Endothelial cell of umbilical vein (primary cell): ENCODE measurements around the gene NCAPH2. TPM values are rescaled to one million over a fixed set of nuclear protein-coding genes. Genes with fewer than 3 reads are reported as not detected.
A peak's percentile ranks its signal among the peaks of the same experiment; 100 is the strongest.

Source experiments
- BruUV-seq: library from RNA; stranded (reverse); fragments of 400-500 nt; replicated peaks from 2 replicates; lab custom pipeline; 2021; lab: Mats Ljungman, UMichigan
- CTCF ChIA-PET: fragments of 300-600, 350-600 bp; sonication (Branson Sonifier 250); formaldehyde crosslinking; loops from one replicate; lab custom pipeline; 2021; ENCODE audit warnings: antibody characterized with exemption, inconsistent platforms; lab: Charles Lee
- POLR2A ChIA-PET: fragments of 300-600, 350-600 bp; sonication (Branson Sonifier 250); formaldehyde crosslinking; loops from one replicate; lab custom pipeline; 2021; ENCODE audit warnings: antibody characterized with exemption, inconsistent platforms; lab: Charles Lee
- DNase-seq: peaks from one replicate; pipeline ENCODE4 v3.0.0-alpha.2; 2011; ENCODE audit warnings: low read depth, low spot score
- FAIRE-seq: peaks from 2 replicates; lab custom pipeline; 2011; peaks lifted over from hg19 to GRCh38; lab: Jason Lieb, UNC
- H2AFZ ChIP-seq: 2 replicates; pipeline ENCODE4 v1.6.0; 2012; ENCODE audit warnings: low read depth, low read length, control low read depth, inconsistent platforms
- H3K27ac ChIP-seq: 2 replicates; pipeline ENCODE4 v1.5.1; 2011; ENCODE audit warnings: low read depth, mild to moderate bottlenecking, control low read depth, low read length, moderate library complexity; ENCODE audit not compliant: insufficient read depth
- H3K27me3 ChIP-seq, 2 experiments: 2 replicates each; pipeline versions ENCODE4 v1.6.0 to v1.6.1; 2011; ENCODE audit warnings: low read length in 2 of 2, mixed read lengths in 1 of 2; ENCODE audit not compliant: control insufficient read depth in 2 of 2, insufficient read depth in 2 of 2
- H3K36me3 ChIP-seq, 2 experiments: 2 replicates in 1 of 2; 3 replicates in 1 of 2; pipeline ENCODE4 v1.5.1; 2011; ENCODE audit warnings: low read length in 2 of 2, mild to moderate bottlenecking in 1 of 2, moderate library complexity in 1 of 2; ENCODE audit not compliant: control insufficient read depth in 2 of 2, insufficient read depth in 2 of 2; ENCODE audit errors: extremely low read depth in 1 of 2
- H3K4me1 ChIP-seq: 3 replicates; pipeline ENCODE4 v1.5.1; 2011; ENCODE audit warnings: mild to moderate bottlenecking, low read length; ENCODE audit not compliant: control insufficient read depth, insufficient read depth; ENCODE audit errors: extremely low read depth
- H3K4me2 ChIP-seq: 2 replicates; pipeline ENCODE4 v1.6.1; 2011; ENCODE audit warnings: low read length, control low read depth, mixed read lengths; ENCODE audit not compliant: insufficient read depth
- H3K4me3 ChIP-seq, 3 experiments: fragments of 200-600 bp in 1 of 3; sonication (generic), shearing (Covaris generic) in 1 of 3; replicated peaks in 1 of 3; 2 replicates each; pipeline ENCODE4 v1.5.1; 2011 to 2016; ENCODE audit warnings: control low read depth in 3 of 3, low read length in 3 of 3, mild to moderate bottlenecking in 2 of 3, inconsistent platforms in 1 of 3, low read depth in 1 of 3, moderate library complexity in 1 of 3; ENCODE audit not compliant: insufficient read depth in 1 of 3
- H3K79me2 ChIP-seq: 2 replicates; pipeline ENCODE4 v1.6.0; 2012; ENCODE audit warnings: low read length, inconsistent platforms; ENCODE audit not compliant: control insufficient read depth, insufficient read depth
- H3K9ac ChIP-seq: replicated peaks from 2 replicates; pipeline ENCODE3; 2011; ENCODE audit warnings: low read length, control low read depth; ENCODE audit not compliant: insufficient read depth; ENCODE audit errors: extremely low read depth
- H3K9me1 ChIP-seq: replicated peaks from 3 replicates; pipeline ENCODE4 v1.6.0; 2011; ENCODE audit warnings: mild to moderate bottlenecking, low read length; ENCODE audit not compliant: control insufficient read depth, insufficient read depth; ENCODE audit errors: extremely low read depth
- H3K9me3 ChIP-seq: replicated peaks from 2 replicates; pipeline ENCODE4 v1.5.1; 2012; ENCODE audit warnings: low read length, inconsistent platforms; ENCODE audit not compliant: control insufficient read depth, insufficient read depth
- H4K20me1 ChIP-seq: replicated peaks from 2 replicates; pipeline ENCODE3; 2011; ENCODE audit warnings: mild to moderate bottlenecking, low read length; ENCODE audit not compliant: control insufficient read depth, insufficient read depth; ENCODE audit errors: extremely low read depth
- EZH2 ChIP-seq: IDR thresholded peaks from 2 replicates; pipeline ENCODE4 v1.6.1; 2012; ENCODE audit warnings: borderline replicate concordance, low read depth, mild to moderate bottlenecking, moderate library complexity, low read length, inconsistent platforms; ENCODE audit not compliant: severe bottlenecking
- FOS ChIP-seq: IDR thresholded peaks from 2 replicates; pipeline ENCODE4 v1.6.1; 2011; ENCODE audit warnings: mild to moderate bottlenecking, low read length, moderate library complexity, borderline replicate concordance; ENCODE audit not compliant: insufficient read depth
- GATA2 ChIP-seq: IDR thresholded peaks from 2 replicates; pipeline ENCODE4 v1.7.0; 2011; ENCODE audit warnings: low read depth, mild to moderate bottlenecking, moderate library complexity, mixed read lengths, low read length; ENCODE audit not compliant: insufficient read length, insufficient read depth
- JUN ChIP-seq: IDR thresholded peaks from 2 replicates; pipeline ENCODE4 v1.6.1; 2011; ENCODE audit warnings: borderline replicate concordance, low read depth; ENCODE audit not compliant: insufficient read length, insufficient read depth
- MAX ChIP-seq: IDR thresholded peaks from 2 replicates; pipeline ENCODE4 v1.6.1; 2011; ENCODE audit not compliant: insufficient read depth, insufficient read length
- MYC ChIP-seq: IDR thresholded peaks from one replicate; pipeline ENCODE4 v1.6.1; 2011; ENCODE audit warnings: mild to moderate bottlenecking, low read depth, low read length
- POLR2A ChIP-seq: IDR thresholded peaks from 2 replicates; pipeline ENCODE4 v1.6.1; 2012; ENCODE audit warnings: low read depth, mild to moderate bottlenecking, control low read depth, low read length
- POLR2AphosphoS5 ChIP-seq: IDR thresholded peaks from 2 replicates; pipeline ENCODE4 v1.6.1; 2012; ENCODE audit warnings: low read depth, mild to moderate bottlenecking, control low read depth, low read length, moderate library complexity; ENCODE audit not compliant: insufficient read depth
- dilution Hi-C: fragments of 300-500 bp; cut with MboI; formaldehyde crosslinking; loops from one replicate; pipeline ENCODE4 v1.15.0; 2019; ENCODE audit warnings: low sequenced_read_pairs; ENCODE audit not compliant: extremely low pct_ligation_motif_present
- intact Hi-C: fragments of 100-400 bp; cut with micrococcal nuclease; formaldehyde crosslinking; loops from one replicate; pipeline ENCODE4 v1.10.0; 2022
- polyA plus RNA-seq, 4 experiments: library from polyadenylated mRNA; depleted of rRNA in 3 of 4; stranded (reverse) in 3 of 4; unstranded in 1 of 4; fragments of >200 nt; gene quantifications; 2 replicates each; pipeline versions ENCODE4 v1.2.1 to v1.2.3, GENCODE V29; 2011 to 2012; ENCODE audit warnings: missing spikeins in 1 of 4
- total RNA-seq: library from RNA; stranded (reverse); gene quantifications from 2 replicates; pipeline ENCODE4 v1.2.3, GENCODE V29; 2021
- TF ChIP-seq, protein P1 (sequence below), 2 donors: IDR thresholded peaks; 1 replicate in 1 of 2; 2 replicates in 1 of 2; pipeline ENCODE4 v1.5.1; 2011; ENCODE audit warnings: low read length in 2 of 2, mild to moderate bottlenecking in 2 of 2, moderate library complexity in 2 of 2, control low read depth in 1 of 2, inconsistent platforms in 1 of 2, low read depth in 1 of 2; ENCODE audit not compliant: insufficient read depth in 1 of 2; ENCODE audit errors: extremely low read depth in 1 of 2

The NCAPH2 gene
- total and polyA plus RNA-seq, 2 donors (not counting 3 experiments of a cell fraction or from before 2014, with no cell fraction given): 42.4 to 43.2 TPM

DNA sequence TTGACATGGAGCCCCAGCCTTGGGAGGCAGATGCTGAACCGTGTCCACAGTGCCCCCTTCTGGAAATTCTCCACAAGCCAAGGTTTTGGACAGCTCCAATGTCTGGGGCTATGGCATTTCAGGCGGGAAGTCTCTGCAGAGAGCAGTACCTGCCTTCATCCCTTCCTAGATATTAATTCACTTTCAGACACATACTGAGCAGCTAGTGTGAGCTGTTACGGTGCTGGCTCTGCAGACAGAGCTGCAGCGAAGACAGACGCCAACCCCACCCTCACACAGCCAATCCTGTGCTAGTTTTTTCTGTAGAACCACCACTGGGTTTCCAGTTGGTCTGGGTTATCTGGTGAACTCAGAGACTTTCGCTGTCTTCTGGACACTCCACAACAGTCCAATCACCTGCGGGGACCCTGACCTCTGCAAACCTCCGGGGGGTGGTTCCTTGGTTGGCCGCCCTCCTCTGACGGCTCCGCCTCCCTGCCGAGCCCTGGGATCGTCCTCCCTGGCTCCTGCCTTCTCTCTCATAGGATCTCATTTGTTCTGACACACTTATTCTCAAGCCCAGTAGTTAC is 9.6 kb upstream of the NCAPH2 start:
- no peak overlapping the region for H3K27ac ChIP-seq
- FAIRE-seq (peak; percentile 93), DNase-seq (peak; percentile 65)
- intact Hi-C loops: loop anchor here (1.0 to 5.0 kb wide), 3 partner anchors 24 to 246 kb away; partner anchors contain the start of gene SBF1
- ChIA-PET POLR2A (no interaction called here), CTCF (interaction anchor here (0.7 to 3.1 kb wide), 20 partner anchors 9 to 256 kb away, joined by 3 to 28 read pairs (median 4); partner anchors contain the start of genes HDAC10, LMF2, NCAPH2 and SCO2)
- H3K79me2 ChIP-seq: no peaks in the 10 kb centered on the region
- H3K9ac ChIP-seq: no peak overlapping the region
- TF ChIP-seq JUN: no peak
- TF ChIP-seq, protein P1, sequence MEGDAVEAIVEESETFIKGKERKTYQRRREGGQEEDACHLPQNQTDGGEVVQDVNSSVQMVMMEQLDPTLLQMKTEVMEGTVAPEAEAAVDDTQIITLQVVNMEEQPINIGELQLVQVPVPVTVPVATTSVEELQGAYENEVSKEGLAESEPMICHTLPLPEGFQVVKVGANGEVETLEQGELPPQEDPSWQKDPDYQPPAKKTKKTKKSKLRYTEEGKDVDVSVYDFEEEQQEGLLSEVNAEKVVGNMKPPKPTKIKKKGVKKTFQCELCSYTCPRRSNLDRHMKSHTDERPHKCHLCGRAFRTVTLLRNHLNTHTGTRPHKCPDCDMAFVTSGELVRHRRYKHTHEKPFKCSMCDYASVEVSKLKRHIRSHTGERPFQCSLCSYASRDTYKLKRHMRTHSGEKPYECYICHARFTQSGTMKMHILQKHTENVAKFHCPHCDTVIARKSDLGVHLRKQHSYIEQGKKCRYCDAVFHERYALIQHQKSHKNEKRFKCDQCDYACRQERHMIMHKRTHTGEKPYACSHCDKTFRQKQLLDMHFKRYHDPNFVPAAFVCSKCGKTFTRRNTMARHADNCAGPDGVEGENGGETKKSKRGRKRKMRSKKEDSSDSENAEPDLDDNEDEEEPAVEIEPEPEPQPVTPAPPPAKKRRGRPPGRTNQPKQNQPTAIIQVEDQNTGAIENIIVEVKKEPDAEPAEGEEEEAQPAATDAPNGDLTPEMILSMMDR (IDR thresholded peaks at IDR 0.05; ENCODE audit: extremely low read depth in 1 of 2, insufficient read depth in 1 of 2, low read depth in 1 of 2, low read length in 2 of 2): peak; percentile 64 to 71
- H3K4me3 ChIP-seq: no peak overlapping the region
- H4K20me1 ChIP-seq: no peaks in the 10 kb centered on the region
- no peaks in the 10 kb centered on the region for H3K9me1 ChIP-seq
- no peaks in the 10 kb centered on the region for H3K27me3 ChIP-seq
- H3K9me3 ChIP-seq: no peaks in the 10 kb centered on the region
- H2AFZ ChIP-seq: no peak overlapping the region
- no peaks in the 10 kb centered on the region for H3K4me1 ChIP-seq
- H3K36me3 ChIP-seq: peaks cover 0 to 12% of the 10 kb centered on the region in 2 experiments
- H3K4me2 ChIP-seq: no peak overlapping the region
- dilution Hi-C loops: no loop called here
- no TSS peak for BruUV-seq

- no peak for FAIRE-seq
- TF ChIP-seq MAX (no peak), EZH2 (no peak), MYC (no peak), GATA2 (no peak), JUN (no peak), POLR2AphosphoS5 (no peak), FOS (no peak), POLR2A (no peak)
- TF ChIP-seq, protein P1 (IDR thresholded peaks at IDR 0.05; ENCODE audit: extremely low read depth in 1 of 2, insufficient read depth in 1 of 2, low read depth in 1 of 2, low read length in 2 of 2): no peak
- Histone ChIP-seq H3K9ac (no peak overlapping the region), H3K4me3 (no peak overlapping the region), H3K4me2 (no peak overlapping the region), H3K27me3 (no peaks in the 10 kb centered on the region), H3K4me1 (no peaks in the 10 kb centered on the region), H3K9me3 (no peaks in the 10 kb centered on the region), H4K20me1 (no peaks in the 10 kb centered on the region), H2AFZ (no peak overlapping the region), H3K36me3 (peaks cover 5 to 20% of the 10 kb centered on the region in 2 experiments), H3K9me1 (no peaks in the 10 kb centered on the region), H3K79me2 (no peaks in the 10 kb centered on the region), H3K27ac (no peak overlapping the region)
- DNase-seq: no peak
- BruUV-seq: no TSS peak
- dilution Hi-C loops (no loop called here), intact Hi-C loops (no loop called here)
- POLR2A ChIA-PET: interaction anchor here (0.6 kb wide), 1 partner anchor 22 kb away, joined by 5 read pairs; no protein-coding TSS in a partner anchor
- CTCF ChIA-PET: interaction anchor here (0.9 to 1.2 kb wide), 2 partner anchors 101 to 120 kb away, joined by 4 to 5 read pairs; no protein-coding TSS in a partner anchor
These were observed 7.6 kb upstream of the NCAPH2 start for GRCh38 chr22:50500452-50500851.
